Epithelial cell of prostate (primary cell): ENCODE data around the gene ANKRD36C.
"Not testable (repeated sequence)": the region's sequence is repeated elsewhere in the genome, so short reads cannot be mapped to it uniquely, and the experiment has no call there.

Experiments used
- DNase-seq: peaks from one replicate; pipeline ENCODE4 v3.0.0-alpha.2; 2011; ENCODE audit warnings: low read depth, low spot score
- H3K27ac ChIP-seq: fragments of 450-650 bp; 2 replicates; pipeline ENCODE4 v1.5.1; 2017; ENCODE audit warnings: mild to moderate bottlenecking

ANKRD36C gene

GRCh38 chr2:95817521-95817920 is 174.1 kb downstream of the ANKRD36C start:
- H3K27ac ChIP-seq, result not testable (repeated sequence)

GRCh38 chr2:95813311-95813710 is 178.3 kb downstream of the ANKRD36C start:
- H3K27ac ChIP-seq, DNase-seq: not testable (repeated sequence)

More at GRCh38 chr2:95817521-95817920, 174.1 kb downstream of the ANKRD36C start:
- DNase-seq, result not testable (repeated sequence)

- no peak overlapping the region for H3K27ac ChIP-seq
- no peak for DNase-seq
Observed at GRCh38 chr2:95799892-95800291, 191.7 kb downstream of the ANKRD36C start.

- not testable (repeated sequence) for DNase-seq, H3K27ac ChIP-seq
Observed at GRCh38 chr2:95799147-95799889, 192.3 kb downstream of the ANKRD36C start.

- not testable (repeated sequence) for H3K27ac ChIP-seq, DNase-seq
Observed at GRCh38 chr2:95796249-95797099, 195.2 kb downstream of the ANKRD36C start.

- DNase-seq, H3K27ac ChIP-seq: not testable (repeated sequence)
Observed at GRCh38 chr2:95793970-95794369, 197.7 kb downstream of the ANKRD36C start.

GRCh38 chr2:95790180-95790579 is 201.4 kb downstream of the ANKRD36C start:
- not testable (repeated sequence) for H3K27ac ChIP-seq, DNase-seq

GRCh38 chr2:95789385-95789784 is 202.2 kb downstream of the ANKRD36C start:
- H3K27ac ChIP-seq, DNase-seq: not testable (repeated sequence)

GRCh38 chr2:95788642-95789041 is 203.0 kb downstream of the ANKRD36C start:
- DNase-seq, result not testable (repeated sequence)

More at GRCh38 chr2:95788642-95789041, 203.0 kb downstream of the ANKRD36C start:
- not testable (repeated sequence) for H3K27ac ChIP-seq
